Fibroblast of peridontal ligament (primary cell): ENCODE results near the gene ZGPAT.
"Not testable (repeated sequence)": the region's sequence is repeated elsewhere in the genome, so short reads cannot be mapped to it uniquely, and the experiment has no call there.

Experiments
- DNase-seq: peaks from one replicate; pipeline ENCODE4 v3.0.0-alpha.2; 2010; ENCODE audit errors: extremely low read depth

The ZGPAT gene

GRCh38 chr20:63707558-63708300 lies at the start of gene ZGPAT, which contains the start of gene ARFRP1:
TSS of gene ZGPAT (plus strand) at chr20:63708039. CDS start at chr20:63708581, 542 bp downstream.
TSS of gene ARFRP1 (minus strand) at chr20:63707976. CDS start at chr20:63707091, 885 bp downstream.
- DNase-seq, result peak; percentile 66

GRCh38 chr20:63658749-63659187 lies 49.1 kb upstream of the ZGPAT start:
- DNase-seq, result peak; percentile 50

- DNase-seq, result no peak
Measured at GRCh38 chr20:63659370-63659769, 48.5 kb upstream of the ZGPAT start.

- not testable (repeated sequence) for DNase-seq
Measured at GRCh38 chr20:63660174-63660573, 47.7 kb upstream of the ZGPAT start.

- DNase-seq, result no peak
Measured at GRCh38 chr20:63660622-63661021, 47.2 kb upstream of the ZGPAT start.

GRCh38 chr20:63661108-63661507 lies 46.7 kb upstream of the ZGPAT start:
- no peak for DNase-seq

- DNase-seq, result no peak
Measured at GRCh38 chr20:63661959-63662812, 45.7 kb upstream of the ZGPAT start.

GRCh38 chr20:63662813-63663189 lies 45.0 kb upstream of the ZGPAT start:
- no peak for DNase-seq

- DNase-seq, result no peak
Measured at GRCh38 chr20:63663332-63664066, 44.3 kb upstream of the ZGPAT start.

GRCh38 chr20:63664143-63664851 lies 43.5 kb upstream of the ZGPAT start:
- DNase-seq, result no peak

- DNase-seq, result no peak
Measured at GRCh38 chr20:63664861-63665594, 42.8 kb upstream of the ZGPAT start.

- no peak for DNase-seq
Measured at GRCh38 chr20:63665708-63666107, 42.1 kb upstream of the ZGPAT start.

- DNase-seq, result no peak
Measured at GRCh38 chr20:63667858-63668257, 40.0 kb upstream of the ZGPAT start.

- no peak for DNase-seq
Measured at GRCh38 chr20:63668351-63668750, 39.5 kb upstream of the ZGPAT start.

- DNase-seq, result not testable (repeated sequence)
Measured at GRCh38 chr20:63671695-63672094, 36.1 kb upstream of the ZGPAT start.

GRCh38 chr20:63672666-63673065 lies 35.2 kb upstream of the ZGPAT start:
- DNase-seq, result no peak

GRCh38 chr20:63673951-63674350 lies 33.9 kb upstream of the ZGPAT start:
- DNase-seq, result no peak

- DNase-seq, result no peak
Measured at GRCh38 chr20:63675681-63676368, 32.0 kb upstream of the ZGPAT start.

- no peak for DNase-seq
Measured at GRCh38 chr20:63678071-63678470, 29.8 kb upstream of the ZGPAT start.
